HepG2 (cell line): ENCODE measurements around the gene GRIN2D. TPM values are rescaled to one million over a fixed set of nuclear protein-coding genes. Genes with fewer than 3 reads are reported as not detected.

Experiments used
- BCL3 ChIP-seq: sonication (generic); formaldehyde crosslinking; IDR thresholded peaks from 2 replicates; pipeline ENCODE4 v1.5.1; 2020; ENCODE audit warnings: mild to moderate bottlenecking, missing genetic modification reagents, moderate library complexity
- CHD2 ChIP-seq: IDR thresholded peaks from 2 replicates; pipeline ENCODE4 v1.6.1; 2011; ENCODE audit warnings: low read depth, low read length, improper control_type of control experiment
- DRAP1 ChIP-seq: IDR thresholded peaks from 2 replicates; pipeline ENCODE4 v1.6.1; 2016; ENCODE audit warnings: missing genetic modification reagents, missing compliant biosample characterization
- HNF4A ChIP-seq: sonication (generic); formaldehyde crosslinking; IDR thresholded peaks from 2 replicates; pipeline ENCODE4 v1.4.0; 2020; ENCODE audit warnings: missing genetic modification reagents
- LCORL ChIP-seq, 2 experiments: fragments of 450-650 bp in 1 of 2; sonication (generic) in 1 of 2; formaldehyde crosslinking in 1 of 2; IDR thresholded peaks; 2 replicates each; pipeline versions ENCODE4 v1.5.0 to v1.6.1; 2017 to 2020; ENCODE audit warnings: antibody characterized with exemption in 1 of 2, missing genetic modification reagents in 1 of 2
- MEF2D ChIP-seq: sonication (generic); formaldehyde crosslinking; IDR thresholded peaks from 2 replicates; pipeline ENCODE4 v1.5.1; 2020; ENCODE audit warnings: mild to moderate bottlenecking, missing genetic modification reagents
- MTF2 ChIP-seq: sonication (generic); formaldehyde crosslinking; IDR thresholded peaks from 2 replicates; pipeline ENCODE4 v1.5.0; 2020; ENCODE audit warnings: missing genetic modification reagents, borderline replicate concordance
- PAX8 ChIP-seq: sonication (generic); formaldehyde crosslinking; IDR thresholded peaks from 2 replicates; pipeline ENCODE4 v1.8.0; 2022; ENCODE audit warnings: mild to moderate bottlenecking, missing genetic modification reagents, borderline replicate concordance
- PHF8 ChIP-seq: sonication (generic); formaldehyde crosslinking; IDR thresholded peaks from 2 replicates; pipeline ENCODE4 v1.5.0; 2020; ENCODE audit warnings: missing genetic modification reagents
- PRPF4 ChIP-seq: fragments of 200-400 bp; formaldehyde crosslinking; IDR thresholded peaks from 2 replicates; pipeline ENCODE4 v1.6.1; 2016; ENCODE audit warnings: low read length, low read depth; ENCODE audit not compliant: poor library complexity, severe bottlenecking
- TBP ChIP-seq: sonication (generic); formaldehyde crosslinking; IDR thresholded peaks from 2 replicates; pipeline ENCODE4 v1.5.0; 2020; ENCODE audit warnings: missing genetic modification reagents
- TCF7L2 ChIP-seq: IDR thresholded peaks from 2 replicates; pipeline ENCODE4 v1.6.1; 2011; ENCODE audit warnings: mild to moderate bottlenecking, low read depth, low read length, moderate library complexity
- TIGD3 ChIP-seq: sonication (generic); formaldehyde crosslinking; IDR thresholded peaks from 2 replicates; pipeline ENCODE4 v1.5.1; 2020; ENCODE audit warnings: mild to moderate bottlenecking, missing genetic modification reagents, borderline replicate concordance
- ZFAT ChIP-seq: sonication (generic); formaldehyde crosslinking; conservative IDR thresholded peaks from 2 replicates; pipeline ENCODE4 v1.8.1; 2023; ENCODE audit warnings: missing genetic modification reagents, inconsistent platforms
- ZFP41 ChIP-seq: sonication (generic); formaldehyde crosslinking; IDR thresholded peaks from 2 replicates; pipeline ENCODE4 v1.4.0; 2020; ENCODE audit warnings: mild to moderate bottlenecking, missing genetic modification reagents, borderline replicate concordance
- ZNF101 ChIP-seq: sonication (generic); formaldehyde crosslinking; IDR thresholded peaks from 2 replicates; pipeline ENCODE4 v1.4.0; 2020; ENCODE audit warnings: mild to moderate bottlenecking, low read depth, missing genetic modification reagents, borderline replicate concordance
- ZNF20 ChIP-seq: sonication (generic); formaldehyde crosslinking; IDR thresholded peaks from 2 replicates; pipeline ENCODE4 v1.4.0; 2020; ENCODE audit warnings: mild to moderate bottlenecking, moderate library complexity, missing genetic modification reagents
- ZNF224 ChIP-seq: sonication (generic); formaldehyde crosslinking; IDR thresholded peaks from 2 replicates; pipeline ENCODE4 v1.5.0; 2020; ENCODE audit warnings: mild to moderate bottlenecking, missing genetic modification reagents
- ZNF33B ChIP-seq: sonication (generic); formaldehyde crosslinking; IDR thresholded peaks from 2 replicates; pipeline ENCODE4 v1.5.1; 2020; ENCODE audit warnings: mild to moderate bottlenecking, missing genetic modification reagents
- ZNF747 ChIP-seq: sonication (generic); formaldehyde crosslinking; IDR thresholded peaks from 2 replicates; pipeline ENCODE4 v1.8.1; 2023; ENCODE audit warnings: missing genetic modification reagents, mild to moderate bottlenecking, borderline replicate concordance
- ZNF75D ChIP-seq: sonication (generic); formaldehyde crosslinking; IDR thresholded peaks from 2 replicates; pipeline ENCODE4 v1.8.1; 2023; ENCODE audit warnings: missing genetic modification reagents, mild to moderate bottlenecking, borderline replicate concordance
- ZNF83 ChIP-seq: sonication (generic); formaldehyde crosslinking; IDR thresholded peaks from 2 replicates; pipeline ENCODE4 v1.4.0; 2020; ENCODE audit warnings: missing genetic modification reagents, mild to moderate bottlenecking, borderline replicate concordance
- ZSCAN30 ChIP-seq: sonication (generic); formaldehyde crosslinking; IDR thresholded peaks from 2 replicates; pipeline ENCODE4 v1.5.0; 2020; ENCODE audit warnings: mild to moderate bottlenecking, missing genetic modification reagents
- polyA plus RNA-seq, 8 experiments: library from polyadenylated mRNA; depleted of rRNA in 3 of 8; stranded (reverse) in 7 of 8; unstranded in 1 of 8; fragments of >200 nt; fragmentation: Illumina TruSeq in 4 of 8; extraction: Trizol in 4 of 8; gene quantifications; 2 replicates each; pipeline versions ENCODE4 v1.2.1 to v1.2.3, GENCODE V29; 2011 to 2016; ENCODE audit warnings: low read depth in 4 of 8, missing spikeins in 1 of 8, mixed read lengths in 1 of 8; ENCODE audit not compliant: insufficient read depth in 1 of 8
- total RNA-seq, 5 experiments: library from RNA; depleted of rRNA; stranded (reverse); fragments of >200 nt; fragmentation: Illumina TruSeq; extraction: Trizol; gene quantifications; 2 replicates each; pipeline ENCODE4 v1.2.3, GENCODE V29; 2016; ENCODE audit warnings: low read depth in 1 of 5
- TF ChIP-seq, protein P1 (sequence below): sonication (generic); formaldehyde crosslinking; IDR thresholded peaks from 2 replicates; pipeline ENCODE4 v1.9.0; 2021; ENCODE audit warnings: missing genetic modification reagents, mild to moderate bottlenecking, borderline replicate concordance

Gene GRIN2D
- total and polyA plus RNA-seq, 2 of the 13 experiments (the other 11 are each of a cell fraction or from before 2014, with no cell fraction given), result 0.02 to 0.13 TPM

DNA sequence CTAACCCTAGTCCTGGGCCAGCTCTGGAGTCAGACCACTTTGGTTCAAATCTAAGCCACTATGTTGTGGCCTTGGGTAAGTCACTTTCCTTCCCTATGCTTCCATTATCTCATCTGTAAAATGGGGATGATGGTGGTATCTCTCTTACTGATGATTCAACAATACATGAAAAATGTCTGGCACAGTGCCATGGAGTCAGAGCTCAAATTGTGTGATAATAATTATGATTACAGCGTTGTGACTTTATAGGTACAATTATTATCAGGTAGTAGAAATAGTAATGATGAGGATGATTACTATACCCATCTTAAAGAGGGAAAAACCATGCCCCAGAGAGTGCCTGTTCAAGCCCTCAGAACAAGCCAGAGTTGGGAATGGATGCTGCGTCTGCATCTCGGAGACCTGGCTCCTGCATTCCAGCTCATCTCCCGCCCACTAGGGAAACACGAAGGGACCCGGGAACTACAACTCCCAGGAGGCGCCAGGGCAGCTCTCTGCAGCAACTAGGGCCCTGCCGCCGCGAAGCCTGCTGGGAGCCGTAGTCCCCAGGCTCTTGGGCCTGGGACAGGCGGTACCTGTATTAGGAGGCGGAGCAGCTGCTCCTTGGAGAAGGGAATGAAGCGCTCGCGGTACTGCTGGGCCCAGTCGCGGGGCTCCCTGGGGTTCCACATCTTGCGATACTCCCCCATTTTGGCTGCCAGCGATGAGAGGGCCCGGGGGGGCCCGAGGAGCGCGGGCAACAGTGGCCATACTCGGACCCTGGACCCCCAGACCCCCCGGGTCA is 30.6 kb upstream of the GRIN2D start (continued):
- TF ChIP-seq ZFP41 (CRISPR knock-in tag), result no peak
- no peak for TF ChIP-seq ZFAT
- no peak for TF ChIP-seq ZNF75D (CRISPR knock-in tag)
- TF ChIP-seq MEF2D (CRISPR knock-in tag), result 0 out of 2 replicates have a peak, but pooled peaks have one; percentile 50
- peak; percentile 59 for TF ChIP-seq PHF8 (CRISPR knock-in tag)
- no peak for TF ChIP-seq ZNF33B (CRISPR knock-in tag)
- TF ChIP-seq ZNF224 (CRISPR knock-in tag), result 0 out of 2 replicates have a peak, but pooled peaks have one; percentile 65
- no peak for TF ChIP-seq MTF2
- TF ChIP-seq LCORL (IDR thresholded peaks at IDR 0.05), result no peak
- TF ChIP-seq LCORL (CRISPR knock-in tag; IDR thresholded peaks at IDR 0.05), result peak; percentile 63; the same call in 1 of the 2 replicates
- no peak for TF ChIP-seq PRPF4
- TF ChIP-seq CHD2, result peak; percentile 71
- no peak for TF ChIP-seq HNF4A (CRISPR knock-in tag)
- TF ChIP-seq TBP (CRISPR knock-in tag), result peak; percentile 57; the same call in 1 of the 2 replicates
- no peak for TF ChIP-seq TIGD3 (CRISPR knock-in tag)
- TF ChIP-seq DRAP1 (CRISPR knock-in tag), result peak; percentile 41; the same call in 1 of the 2 replicates
- TF ChIP-seq ZNF747, result no peak
- no peak for TF ChIP-seq ZNF83 (CRISPR knock-in tag)
- no peak for TF ChIP-seq TCF7L2
- TF ChIP-seq, protein P1, sequence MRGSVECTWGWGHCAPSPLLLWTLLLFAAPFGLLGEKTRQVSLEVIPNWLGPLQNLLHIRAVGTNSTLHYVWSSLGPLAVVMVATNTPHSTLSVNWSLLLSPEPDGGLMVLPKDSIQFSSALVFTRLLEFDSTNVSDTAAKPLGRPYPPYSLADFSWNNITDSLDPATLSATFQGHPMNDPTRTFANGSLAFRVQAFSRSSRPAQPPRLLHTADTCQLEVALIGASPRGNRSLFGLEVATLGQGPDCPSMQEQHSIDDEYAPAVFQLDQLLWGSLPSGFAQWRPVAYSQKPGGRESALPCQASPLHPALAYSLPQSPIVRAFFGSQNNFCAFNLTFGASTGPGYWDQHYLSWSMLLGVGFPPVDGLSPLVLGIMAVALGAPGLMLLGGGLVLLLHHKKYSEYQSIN (CRISPR knock-in tag), result no peak
- no peak for TF ChIP-seq PAX8 (CRISPR knock-in tag)
- TF ChIP-seq ZSCAN30 (CRISPR knock-in tag), result no peak
- TF ChIP-seq BCL3 (CRISPR knock-in tag), result no peak
- 0 out of 2 replicates have a peak, but pooled peaks have one; percentile 2 for TF ChIP-seq ZNF20 (CRISPR knock-in tag)
- TF ChIP-seq ZNF101 (CRISPR knock-in tag), result no peak
